B cell (primary cell): ENCODE measurements around the gene BRIP1.
"Not testable (repeated sequence)": the region's sequence is repeated elsewhere in the genome, so short reads cannot be mapped to it uniquely, and the experiment has no call there.

Experiments used
- EZH2 ChIP-seq: IDR thresholded peaks from 2 replicates; pipeline ENCODE4 v1.6.1; 2012; ENCODE audit warnings: borderline replicate concordance, low read depth, mild to moderate bottlenecking, moderate library complexity, low read length; ENCODE audit not compliant: insufficient read depth, poor library complexity, severe bottlenecking
- TF ChIP-seq, protein P1 (sequence below): fragments of 200-600 bp; IDR thresholded peaks from one replicate; pipeline ENCODE4 v1.8.0; 2022; ENCODE audit warnings: antibody characterized with exemption, mild to moderate bottlenecking

- TF ChIP-seq, protein P1, sequence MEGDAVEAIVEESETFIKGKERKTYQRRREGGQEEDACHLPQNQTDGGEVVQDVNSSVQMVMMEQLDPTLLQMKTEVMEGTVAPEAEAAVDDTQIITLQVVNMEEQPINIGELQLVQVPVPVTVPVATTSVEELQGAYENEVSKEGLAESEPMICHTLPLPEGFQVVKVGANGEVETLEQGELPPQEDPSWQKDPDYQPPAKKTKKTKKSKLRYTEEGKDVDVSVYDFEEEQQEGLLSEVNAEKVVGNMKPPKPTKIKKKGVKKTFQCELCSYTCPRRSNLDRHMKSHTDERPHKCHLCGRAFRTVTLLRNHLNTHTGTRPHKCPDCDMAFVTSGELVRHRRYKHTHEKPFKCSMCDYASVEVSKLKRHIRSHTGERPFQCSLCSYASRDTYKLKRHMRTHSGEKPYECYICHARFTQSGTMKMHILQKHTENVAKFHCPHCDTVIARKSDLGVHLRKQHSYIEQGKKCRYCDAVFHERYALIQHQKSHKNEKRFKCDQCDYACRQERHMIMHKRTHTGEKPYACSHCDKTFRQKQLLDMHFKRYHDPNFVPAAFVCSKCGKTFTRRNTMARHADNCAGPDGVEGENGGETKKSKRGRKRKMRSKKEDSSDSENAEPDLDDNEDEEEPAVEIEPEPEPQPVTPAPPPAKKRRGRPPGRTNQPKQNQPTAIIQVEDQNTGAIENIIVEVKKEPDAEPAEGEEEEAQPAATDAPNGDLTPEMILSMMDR: not testable (repeated sequence)
- not testable (repeated sequence) for TF ChIP-seq EZH2
Measured at GRCh38 chr17:61894310-61894709, 31.0 kb upstream of the BRIP1 start.
